A549 (cell line): Measurements from ENCODE around the gene FOXO6.

Experiments
- CBX8 ChIP-seq: fragments of 200-600 bp; sonication (generic); IDR thresholded peaks from 2 replicates; pipeline ENCODE4 v1.6.1; 2016
- CEBPB ChIP-seq, 2 experiments: fragments of >200 bp in 1 of 2; sonication (Bioruptor Twin) in 1 of 2; formaldehyde crosslinking in 1 of 2; IDR thresholded peaks; 2 replicates each; pipeline ENCODE4 v1.6.1; 2012 to 2016
- CTCF ChIP-seq: fragments of >200 bp; sonication (Bioruptor Twin); formaldehyde crosslinking; IDR thresholded peaks from 3 replicates; pipeline ENCODE4 v1.5.1; 2016
- MAX ChIP-seq: IDR thresholded peaks from 2 replicates; pipeline ENCODE4 v1.6.1; 2012
- MAZ ChIP-seq: fragments of 150-350 bp; IDR thresholded peaks from 2 replicates; pipeline ENCODE4 v1.6.1; 2014; ENCODE audit warnings: antibody characterized with exemption, low read depth, low read length, borderline replicate concordance
- NR3C1 ChIP-seq: fragments of >200 bp; sonication (Bioruptor Twin); formaldehyde crosslinking; IDR thresholded peaks from 3 replicates; pipeline ENCODE4 v1.6.1; 2017
- PBX3 ChIP-seq: IDR thresholded peaks from 2 replicates; pipeline ENCODE4 v1.6.1; 2012
- POLR2A ChIP-seq: IDR thresholded peaks from 2 replicates; pipeline ENCODE4 v1.6.1; 2012; ENCODE audit warnings: mild to moderate bottlenecking, low read length
- RCOR1 ChIP-seq: fragments of 150-350 bp; IDR thresholded peaks from 2 replicates; pipeline ENCODE4 v1.6.1; 2014; ENCODE audit warnings: antibody characterized with exemption, low read length, low read depth
- USF2 ChIP-seq: fragments of 450-650 bp; IDR thresholded peaks from 2 replicates; pipeline ENCODE4 v1.6.1; 2014; ENCODE audit warnings: antibody characterized with exemption

- TF ChIP-seq CBX8 = no peak
- no peak for TF ChIP-seq RCOR1
- no peak for TF ChIP-seq USF2
- no peak for TF ChIP-seq POLR2A
- no peak for TF ChIP-seq CEBPB (IDR thresholded peaks at IDR 0.05)
- no peak for TF ChIP-seq CTCF
- TF ChIP-seq MAX = no peak
- no peak for TF ChIP-seq MAZ
- TF ChIP-seq PBX3 = no peak
- TF ChIP-seq NR3C1 = no peak
These were observed 6.0 kb downstream of the FOXO6 start for GRCh38 chr1:41367288-41367642.
